ENCODE measurements around the gene TRPV6. TPM values are rescaled to one million over a fixed set of nuclear protein-coding genes. Genes with fewer than 3 reads are reported as not detected.

The TRPV6 gene
- total and polyA plus RNA-seq, 10 donors: 0.05 to 0.32 (median 0.25) TPM; not detected in 3

DNA sequence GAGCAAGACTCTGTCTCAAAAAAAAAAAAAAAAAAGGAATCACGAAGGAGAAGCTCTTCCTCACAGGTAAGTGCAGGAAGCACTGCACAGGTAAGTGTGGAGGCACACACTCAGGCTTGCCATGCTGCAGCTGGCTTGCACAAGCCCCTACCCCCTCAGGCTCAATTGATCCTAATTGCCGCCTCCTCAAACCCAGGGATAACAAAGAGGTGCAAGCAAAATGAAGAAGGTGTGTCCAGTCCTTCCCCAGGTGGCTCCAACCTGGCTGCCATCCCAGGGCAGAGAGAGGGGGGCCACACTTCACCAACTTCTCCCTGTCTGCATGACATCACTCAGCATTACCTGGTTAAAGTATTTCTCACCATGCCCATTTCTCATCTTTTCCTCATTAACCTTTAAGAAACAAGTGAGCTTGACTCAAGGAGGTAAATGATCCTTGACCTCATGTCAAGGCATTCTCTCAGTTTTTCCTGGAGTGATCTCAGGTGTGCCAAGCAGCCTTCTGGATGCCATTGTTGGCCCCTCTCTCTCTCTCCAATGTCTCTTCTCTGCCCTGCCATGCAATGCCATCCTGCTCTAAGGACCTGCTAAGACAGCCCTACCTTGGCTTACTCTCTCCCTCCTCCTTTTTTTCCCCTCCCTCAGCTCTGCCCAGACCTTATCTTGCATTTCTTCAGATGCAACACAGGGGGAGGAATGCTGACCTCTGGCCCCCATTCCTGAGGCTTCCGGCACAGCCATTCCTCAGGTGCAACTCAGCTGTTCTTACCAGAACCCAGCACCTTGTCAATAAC lies 13.0 kb upstream of the TRPV6 start:
- Histone ChIP-seq H3K27me3 (replicated peaks in 1 of 7) (peaks cover 0 to 29% (median 0%) of the 10 kb centered on the region in 7 donors), H3K4me1 (no peaks in the 10 kb centered on the region), H3K9me3 (peaks cover 0 to 6% (median under 1%) of the 10 kb centered on the region in 8 donors), H3K36me3 (no peaks in the 10 kb centered on the region), H3K27ac (no peak overlapping the region), H3K4me3 (no peak overlapping the region)
- intact Hi-C loops (cut with DNase I; ENCODE audit: low total_unique reads): no loop called here
- DNase-seq: no peak
- TF ChIP-seq POLR2AphosphoS5 (IDR thresholded peaks at IDR 0.05) (no peak), CTCF (IDR thresholded peaks at IDR 0.05 in 8 of 11, conservative IDR thresholded peaks at IDR 0.05 in 3 of 11) (no peak), POLR2A (IDR thresholded peaks at IDR 0.05) (no peak)
- 75 to 92% (median 81%) methylated on average over 3 of the region's 3 CpGs for WGBS, 5 donors

DNA sequence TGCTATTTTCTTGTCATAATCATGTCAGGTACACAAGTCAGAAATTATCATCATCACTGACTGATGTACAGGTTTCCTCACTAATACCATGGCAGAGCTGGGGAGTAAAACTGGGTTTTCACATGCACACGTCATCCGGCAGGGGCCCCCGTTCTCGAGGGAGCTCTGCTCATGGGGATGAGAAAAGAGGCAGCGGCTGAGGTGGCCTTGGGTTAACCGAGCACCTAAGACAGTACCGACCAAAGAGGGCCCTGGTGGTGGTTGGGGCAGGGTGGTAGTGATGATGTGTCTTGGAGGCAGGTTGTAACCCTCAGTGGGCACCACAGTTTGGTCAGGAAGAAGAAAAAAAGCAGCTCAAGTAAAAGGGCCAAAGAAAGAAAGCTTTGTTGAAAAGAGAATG lies 12.1 kb upstream of the TRPV6 start:
- no peak overlapping the region for H3K4me3 ChIP-seq
- no peak for TF ChIP-seq POLR2AphosphoS5 (IDR thresholded peaks at IDR 0.05)
- no peak for TF ChIP-seq CTCF (IDR thresholded peaks at IDR 0.05 in 8 of 11, conservative IDR thresholded peaks at IDR 0.05 in 3 of 11)
- TF ChIP-seq POLR2A (IDR thresholded peaks at IDR 0.05): no peak
- no peaks in the 10 kb centered on the region for H3K36me3 ChIP-seq
- H3K9me3 ChIP-seq: no peaks in the 10 kb centered on the region
- 82 to 94% (median 90%) methylated on average over 7 of the region's 7 CpGs for WGBS, 5 donors
- no peak overlapping the region for H3K27ac ChIP-seq
- H3K4me1 ChIP-seq: no peaks in the 10 kb centered on the region
- peaks cover 0 to 29% (median 0%) of the 10 kb centered on the region in 7 donors for H3K27me3 ChIP-seq (replicated peaks in 1 of 7)
- intact Hi-C loops (cut with DNase I; ENCODE audit: low total_unique reads): no loop called here
- DNase-seq: no peak

- no peaks in the 10 kb centered on the region for H3K4me1 ChIP-seq
- DNase-seq: no peak
- TF ChIP-seq POLR2A (IDR thresholded peaks at IDR 0.05) (no peak), POLR2AphosphoS5 (IDR thresholded peaks at IDR 0.05) (no peak), CTCF (IDR thresholded peaks at IDR 0.05 in 8 of 11, conservative IDR thresholded peaks at IDR 0.05 in 3 of 11) (no peak)
- no peaks in the 10 kb centered on the region for H3K9me3 ChIP-seq
- 77 to 89% (median 87%) methylated on average over 3 of the region's 3 CpGs for WGBS, 5 donors
- no peaks in the 10 kb centered on the region for H3K36me3 ChIP-seq
- H3K27me3 ChIP-seq (replicated peaks in 1 of 7): peaks cover 0 to 31% (median 0%) of the 10 kb centered on the region in 7 donors
- intact Hi-C loops (cut with DNase I; ENCODE audit: low total_unique reads): no loop called here
- no peak overlapping the region for H3K4me3 ChIP-seq
- H3K27ac ChIP-seq: no peak overlapping the region
Observed at GRCh38 chr7:142896741-142897379, 11.3 kb upstream of the TRPV6 start.

DNA sequence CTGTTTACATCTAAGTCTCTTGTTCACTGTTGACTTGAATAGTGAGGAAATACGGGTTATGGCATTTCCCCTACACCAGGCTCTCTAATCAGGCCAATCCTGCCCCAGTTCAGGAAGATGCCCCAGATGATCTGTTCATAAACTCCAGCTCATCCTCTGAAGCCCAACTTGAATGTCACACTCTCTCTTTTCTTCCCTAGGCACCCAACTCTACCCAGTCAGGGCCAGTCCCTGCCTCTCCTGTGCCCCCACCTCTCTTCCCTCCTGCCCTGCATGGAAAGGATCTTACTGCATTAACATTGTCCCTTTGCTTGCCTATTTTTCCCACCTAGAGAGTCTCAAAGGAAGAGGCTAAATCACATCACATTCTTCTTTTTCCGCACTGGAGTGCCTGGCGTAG lies 10.6 kb upstream of the TRPV6 start:
- Histone ChIP-seq H3K4me3 (no peak overlapping the region), H3K36me3 (no peaks in the 10 kb centered on the region), H3K27me3 (replicated peaks in 1 of 7) (peaks cover 0 to 37% (median 0%) of the 10 kb centered on the region in 7 donors), H3K9me3 (no peaks in the 10 kb centered on the region), H3K4me1 (no peaks in the 10 kb centered on the region), H3K27ac (no peak overlapping the region)
- WGBS, 5 donors: 87 to 97% (median 91%) methylated on average over 3 of the region's 3 CpGs
- no peak for TF ChIP-seq POLR2A (IDR thresholded peaks at IDR 0.05)
- TF ChIP-seq CTCF (IDR thresholded peaks at IDR 0.05 in 8 of 11, conservative IDR thresholded peaks at IDR 0.05 in 3 of 11): no peak
- TF ChIP-seq POLR2AphosphoS5 (IDR thresholded peaks at IDR 0.05): no peak
- intact Hi-C loops (cut with DNase I; ENCODE audit: low total_unique reads): no loop called here
- no peak for DNase-seq
